NCI-H2171 treated with DMSO at 0.1 percent for 48 hours (cell line): ENCODE data around the gene TUT4.
A peak's percentile ranks its signal among the peaks of the same experiment; 100 is the strongest.

ENCODE experiments used
- DNase-seq: peaks from one replicate; lab custom pipeline; 2025; lab: John Stamatoyannopoulos, UW

TUT4 gene

DNA sequence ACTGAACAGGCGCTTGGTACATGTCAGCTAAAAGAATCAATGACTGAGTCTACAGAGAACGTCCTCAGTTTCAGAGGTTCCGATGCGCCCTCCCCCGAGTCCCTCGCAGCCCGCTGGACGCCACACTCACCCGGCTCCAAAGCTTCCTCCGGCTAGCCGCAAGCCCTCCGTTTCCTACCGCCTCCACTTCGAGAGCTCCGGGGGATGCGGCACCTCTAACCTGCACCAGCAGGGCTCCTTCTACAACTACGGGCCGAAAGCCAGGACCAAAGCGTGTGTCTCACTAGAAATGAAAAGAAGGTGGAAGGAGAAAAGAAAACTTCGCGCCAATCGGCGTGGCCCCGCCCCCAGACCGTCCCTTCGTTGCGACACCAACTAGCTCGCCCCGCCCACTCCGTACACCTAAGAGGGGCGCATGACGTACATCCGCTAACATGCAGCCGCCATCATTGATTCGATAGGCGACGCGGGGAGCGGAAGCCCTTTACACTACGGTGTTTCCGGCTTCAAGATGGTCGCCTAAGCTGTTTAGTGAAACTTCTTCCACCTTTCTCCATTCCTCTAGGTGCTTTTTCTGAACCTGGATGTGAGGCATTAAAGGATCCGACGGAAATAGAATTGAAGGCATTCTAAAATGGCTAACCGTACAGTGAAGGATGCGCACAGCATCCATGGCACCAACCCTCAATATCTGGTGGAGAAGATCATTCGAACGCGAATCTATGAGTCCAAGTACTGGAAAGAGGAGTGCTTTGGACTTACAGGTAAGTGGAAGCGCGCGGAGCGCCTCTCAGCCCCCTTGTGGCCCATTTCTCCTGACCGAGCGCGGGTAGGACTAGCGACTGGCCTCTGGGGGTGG is 148.5 kb downstream of the TUT4 start, which contains the start of the genes ORC1 and PRPF38A:
Gene ORC1, minus strand, starts transcription at position 308 of the 859 bp plus-strand sequence. CDS start 2,200 bp downstream, outside the sequence.
Gene PRPF38A, plus strand, starts transcription at position 487 of the 859 bp plus-strand sequence. Its CDS starts 148 bp downstream, at position 635.
- peak; percentile 97 for DNase-seq

GRCh38 chr1:52403566-52404115 is 149.3 kb downstream of the TUT4 start:
- DNase-seq: peak; percentile 64

DNA sequence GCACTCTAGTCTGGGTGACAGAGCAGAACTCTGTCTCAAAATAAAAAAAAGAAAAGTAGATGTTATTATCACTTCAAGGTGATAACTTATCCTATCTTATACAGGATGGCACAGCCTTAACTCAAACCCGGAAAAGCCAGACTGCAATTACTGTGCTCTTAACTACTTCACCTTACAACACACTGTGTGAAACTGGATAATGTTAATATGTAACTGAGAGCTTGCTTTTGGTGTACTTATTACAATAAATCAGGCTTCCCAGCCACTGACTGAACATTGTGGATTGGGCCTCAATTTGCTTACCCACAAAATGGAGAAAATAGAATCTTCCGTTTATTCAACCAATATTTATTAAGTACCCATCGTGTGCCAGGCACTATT is 150.0 kb downstream of the TUT4 start:
- DNase-seq: no peak

DNA sequence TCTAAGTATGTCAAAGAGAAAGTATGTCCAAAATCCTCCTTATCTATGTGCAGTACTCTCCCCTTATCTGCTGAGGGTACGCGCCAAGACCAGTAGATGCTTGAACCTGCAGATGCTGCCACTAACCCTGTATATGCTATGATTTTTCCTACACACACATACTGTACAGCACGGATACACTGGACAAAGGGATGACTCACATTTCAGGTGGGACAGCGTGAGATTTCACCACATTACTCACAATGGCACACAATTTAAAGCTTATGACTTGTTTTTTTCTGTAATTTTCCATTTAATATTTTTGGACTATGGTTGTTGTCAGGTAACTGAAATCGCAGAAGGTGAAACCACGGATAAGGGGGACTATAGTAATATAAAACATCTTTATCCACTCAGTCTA is 152.8 kb downstream of the TUT4 start:
- DNase-seq: no peak

DNA sequence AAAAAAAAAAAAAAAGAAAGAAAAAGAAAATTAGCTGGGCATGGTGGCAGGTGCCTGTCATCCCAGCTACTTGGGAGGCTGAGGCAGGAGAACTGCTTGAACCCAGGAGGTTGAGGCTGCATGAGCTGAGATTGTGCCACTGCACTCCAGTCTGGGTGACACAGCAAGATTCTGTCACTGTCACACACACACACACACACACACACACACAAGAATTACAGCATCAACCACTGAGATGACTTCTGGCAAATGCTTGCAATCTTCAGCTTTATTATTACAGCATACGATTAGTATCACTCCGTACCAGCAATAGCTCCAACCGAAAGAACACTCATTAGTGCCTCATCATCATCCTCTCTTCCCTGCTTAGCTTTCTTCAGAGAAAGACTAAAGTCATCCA is 153.3 kb downstream of the TUT4 start:
- DNase-seq: no peak

GRCh38 chr1:52393174-52393573 is 159.7 kb downstream of the TUT4 start:
- DNase-seq: no peak

DNA sequence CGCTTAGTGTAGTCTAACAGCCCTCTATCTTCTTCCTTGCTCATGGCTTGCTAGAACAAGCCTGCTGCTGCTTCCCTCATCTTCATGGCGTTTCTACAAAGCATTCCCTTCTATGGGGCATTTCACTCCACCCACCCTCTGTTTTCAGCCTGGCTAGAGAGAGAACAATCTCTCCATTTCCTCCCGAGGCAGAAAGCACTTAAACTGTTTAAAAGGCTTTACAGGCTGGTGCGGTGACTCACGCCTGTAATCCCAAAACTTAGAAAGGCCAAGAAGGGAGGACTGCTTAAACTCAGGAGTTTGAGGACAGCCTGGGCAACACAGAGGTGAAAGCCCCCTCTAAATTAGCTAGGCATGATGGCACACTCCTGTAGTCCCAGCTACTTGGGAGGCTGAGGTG is 166.4 kb downstream of the TUT4 start:
- no peak for DNase-seq

GRCh38 chr1:52385376-52385775 is 167.5 kb downstream of the TUT4 start:
- no peak for DNase-seq
